ENCODE measurements around the gene SDF2L1. TPM values are rescaled to one million over a fixed set of nuclear protein-coding genes. Genes with fewer than 3 reads are reported as not detected.

Gene SDF2L1
- total and polyA plus RNA-seq, 10 of the 15 experiments (the other 5 are each of a cell fraction or from before 2014, with no cell fraction given): 3.0 to 214 (median 55.5) TPM

- TF ChIP-seq ETV6 (conservative IDR thresholded peaks at IDR 0.05 in 1 of 2, IDR thresholded peaks at IDR 0.05 in 1 of 2; ENCODE audit: borderline replicate concordance in 1 of 2, low read depth in 1 of 2): no peak
- TF ChIP-seq MXI1 (IDR thresholded peaks at IDR 0.05; ENCODE audit: low read depth, low read length): peak; percentile 97
- no peak for TF ChIP-seq IRF5 (IDR thresholded peaks at IDR 0.05; ENCODE audit: borderline replicate concordance)
- TF ChIP-seq SMARCA5 (IDR thresholded peaks at IDR 0.05): peak; percentile 47
- no peak for TF ChIP-seq CEBPB (IDR thresholded peaks at IDR 0.05; ENCODE audit: borderline replicate concordance in 1 of 2, low read depth in 2 of 2, low read length in 2 of 2)
- TF ChIP-seq MAX (IDR thresholded peaks at IDR 0.05; ENCODE audit: low read depth, low read length): peak; percentile 98
- TF ChIP-seq POLR2AphosphoS2 (IDR thresholded peaks at IDR 0.05; ENCODE audit: low read depth, low read length): 0 out of 2 replicates have a peak, but pooled peaks have one; percentile 35
- peak; percentile 41; the same call in 1 of the 2 replicates for TF ChIP-seq REST (IDR thresholded peaks at IDR 0.05; ENCODE audit: low read depth, low read length)
- 0 out of 4 replicates have a peak, but pooled peaks of 1 of the 2 experiments have one; percentile 17 for TF ChIP-seq EP300 (IDR thresholded peaks at IDR 0.05; ENCODE audit: borderline replicate concordance in 1 of 2, control insufficient read depth in 1 of 2, low read depth in 2 of 2, low read length in 2 of 2)
- TF ChIP-seq CHD2 (IDR thresholded peaks at IDR 0.05; ENCODE audit: borderline replicate concordance, low read depth, low read length): peak; percentile 61; the same call in 1 of the 2 replicates
- TF ChIP-seq BRCA1 (IDR thresholded peaks at IDR 0.05; ENCODE audit: low read depth, low read length): no peak; the same call in 1 of the 2 replicates
- TF ChIP-seq DPF2 (IDR thresholded peaks at IDR 0.05): peak; percentile 73
- no peak for TF ChIP-seq JUNB (IDR thresholded peaks at IDR 0.05)
- 0 out of 2 replicates have a peak, but pooled peaks have one; percentile 29 for TF ChIP-seq NR2F1 (conservative IDR thresholded peaks at IDR 0.05)
- TF ChIP-seq SUPT20H (IDR thresholded peaks at IDR 0.05; ENCODE audit: borderline replicate concordance, control insufficient read depth, low read depth, low read length): no peak
- peak in 1 of 2 experiments; percentile 38; a peak in 2 of 4 replicates for TF ChIP-seq IKZF2 (IDR thresholded peaks at IDR 0.05)
- peak; percentile 32; the same call in 1 of the 2 replicates for TF ChIP-seq ZBTB40 (IDR thresholded peaks at IDR 0.05; ENCODE audit: borderline replicate concordance)
- peak; percentile 86; the same call in 1 of the 2 replicates for TF ChIP-seq SIN3A (IDR thresholded peaks at IDR 0.05; ENCODE audit: low read depth, low read length)
Observed at GRCh38 chr22:21629255-21630149, 12.6 kb upstream of the SDF2L1 start, which contains the start of gene YDJC (continued).

All from GM12878 (cell line).